K562 (cell line): ENCODE results near the gene ACBD4. TPM values are rescaled to one million over a fixed set of nuclear protein-coding genes. Genes with fewer than 3 reads are reported as not detected.
A peak's percentile ranks its signal among the peaks of the same experiment; 100 is the strongest.

Experiments
- E2F5 ChIP-seq: sonication (generic); formaldehyde crosslinking; IDR thresholded peaks from 2 replicates; pipeline ENCODE4 v1.8.0; 2022; ENCODE audit warnings: mild to moderate bottlenecking, missing genetic modification reagents
- FOXA3 ChIP-seq, 2 experiments: fragments of 450-650 bp in 1 of 2; sonication (generic) in 1 of 2; formaldehyde crosslinking; IDR thresholded peaks in 1 of 2; conservative IDR thresholded peaks in 1 of 2; 2 replicates each; pipeline versions ENCODE4 v1.4.0 to v1.8.0; 2020 to 2022; ENCODE audit warnings: mild to moderate bottlenecking in 2 of 2, missing genetic modification reagents in 1 of 2
- GABPB1 ChIP-seq: sonication (generic); formaldehyde crosslinking; IDR thresholded peaks from 2 replicates; pipeline ENCODE4 v1.8.0; 2022; ENCODE audit warnings: mild to moderate bottlenecking, missing genetic modification reagents
- PHF20 ChIP-seq: fragments of 450-650 bp; IDR thresholded peaks from 2 replicates; pipeline ENCODE4 v1.6.1; 2018; ENCODE audit not compliant: partially characterized antibody
- RBBP5 ChIP-seq: fragments of 200-600 bp; sonication (generic); IDR thresholded peaks from 2 replicates; pipeline ENCODE4 v1.6.1; 2012; ENCODE audit warnings: borderline replicate concordance, mild to moderate bottlenecking, low read length, control low read depth, inconsistent platforms; ENCODE audit not compliant: insufficient read depth, poor library complexity, severe bottlenecking
- RBM17 ChIP-seq: fragments of 200-400 bp; formaldehyde crosslinking; IDR thresholded peaks from 2 replicates; pipeline ENCODE4 v1.6.1; 2017; ENCODE audit warnings: low read depth, mild to moderate bottlenecking, low read length, borderline replicate concordance
- STAT5B ChIP-seq: fragments of 250-450 bp; sonication (Bioruptor Pico); IDR thresholded peaks from 2 replicates; pipeline ENCODE4 v1.8.0; 2021; ENCODE audit warnings: mild to moderate bottlenecking, inconsistent platforms
- TFE3 ChIP-seq: fragments of 450-650 bp; formaldehyde crosslinking; IDR thresholded peaks from 2 replicates; pipeline ENCODE4 v1.4.0; 2020; ENCODE audit warnings: mild to moderate bottlenecking, mixed read lengths
- ZNF184 ChIP-seq: sonication (generic); formaldehyde crosslinking; IDR thresholded peaks from 2 replicates; pipeline ENCODE4 v1.5.0; 2020; ENCODE audit warnings: missing genetic modification reagents
- ZNF695 ChIP-seq: fragments of 450-650 bp; formaldehyde crosslinking; IDR thresholded peaks from 2 replicates; pipeline ENCODE4 v1.4.0; 2020; ENCODE audit warnings: mild to moderate bottlenecking, moderate library complexity
- polyA plus RNA-seq, 8 experiments: library from polyadenylated mRNA; depleted of rRNA in 4 of 8; stranded (reverse) in 5 of 8; unstranded in 3 of 8; fragments of >200 nt; fragmentation: Nextera tagmentation in 2 of 8; fragmentation: Illumina TruSeq in 1 of 8; extraction: Ambion mirVana in 2 of 8; extraction: Trizol in 1 of 8; gene quantifications; 2 replicates each; pipeline versions ENCODE4 v1.2.1 to v1.2.3, GENCODE V29; 2011 to 2014; ENCODE audit warnings: inconsistent platforms in 1 of 8, missing spikeins in 1 of 8
- total RNA-seq, 7 experiments: library from RNA; depleted of rRNA in 6 of 7; stranded (reverse); fragments of >200 nt in 6 of 7; fragmentation: Illumina TruSeq in 2 of 7; extraction: Trizol in 2 of 7; gene quantifications; 2 replicates each; pipeline versions ENCODE4 v1.2.1 to v1.2.3, GENCODE V29; 2011 to 2021; ENCODE audit warnings: low replicate concordance in 1 of 7
- TF ChIP-seq, protein P1 (sequence below), 2 experiments: IDR thresholded peaks; 2 replicates each; pipeline ENCODE4 v1.6.1; 2011; ENCODE audit warnings: borderline replicate concordance in 1 of 2, control low read depth in 1 of 2, low read depth in 1 of 2, low read length in 1 of 2, mild to moderate bottlenecking in 1 of 2, mixed read lengths in 1 of 2, moderate library complexity in 1 of 2; ENCODE audit not compliant: insufficient read depth in 1 of 2, insufficient read length in 1 of 2, poor library complexity in 1 of 2, severe bottlenecking in 1 of 2; ENCODE audit errors: extremely low read depth in 1 of 2
- TF ChIP-seq, protein P2 (sequence below): fragments of 250-450 bp; sonication (Bioruptor Pico); IDR thresholded peaks from 2 replicates; pipeline ENCODE4 v1.8.0; 2022; ENCODE audit warnings: inconsistent platforms, mild to moderate bottlenecking, moderate library complexity, borderline replicate concordance
- TF ChIP-seq, protein P3 (sequence below): sonication (generic); formaldehyde crosslinking; IDR thresholded peaks from 2 replicates; pipeline ENCODE4 v1.5.0; 2020; ENCODE audit warnings: missing genetic modification reagents
- TF ChIP-seq, protein P4 (sequence below): fragments of 250-450 bp; sonication (Bioruptor Pico); IDR thresholded peaks from 2 replicates; pipeline ENCODE4 v1.8.0; 2022; ENCODE audit warnings: moderate library complexity, mild to moderate bottlenecking, inconsistent platforms
- TF ChIP-seq, protein P5 (sequence below): sonication (generic); formaldehyde crosslinking; IDR thresholded peaks from 2 replicates; pipeline ENCODE4 v1.8.0; 2023; ENCODE audit warnings: mild to moderate bottlenecking, missing genetic modification reagents

The ACBD4 gene
- total and polyA plus RNA-seq, 9 of the 15 experiments (the other 6 are each of a cell fraction or from before 2014, with no cell fraction given): 0.14 to 6.9 (median 4.6) TPM

- peak; percentile 60 for TF ChIP-seq GABPB1
- no peak for TF ChIP-seq RBM17
- TF ChIP-seq, protein P1, sequence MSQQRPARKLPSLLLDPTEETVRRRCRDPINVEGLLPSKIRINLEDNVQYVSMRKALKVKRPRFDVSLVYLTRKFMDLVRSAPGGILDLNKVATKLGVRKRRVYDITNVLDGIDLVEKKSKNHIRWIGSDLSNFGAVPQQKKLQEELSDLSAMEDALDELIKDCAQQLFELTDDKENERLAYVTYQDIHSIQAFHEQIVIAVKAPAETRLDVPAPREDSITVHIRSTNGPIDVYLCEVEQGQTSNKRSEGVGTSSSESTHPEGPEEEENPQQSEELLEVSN (IDR thresholded peaks at IDR 0.05; ENCODE audit: borderline replicate concordance in 1 of 2, extremely low read depth in 1 of 2, insufficient read depth in 1 of 2, insufficient read length in 1 of 2, low read depth in 1 of 2, low read length in 1 of 2, poor library complexity in 1 of 2, severe bottlenecking in 1 of 2): peak in 1 of 2 experiments; percentile 24
- TF ChIP-seq, protein P2, sequence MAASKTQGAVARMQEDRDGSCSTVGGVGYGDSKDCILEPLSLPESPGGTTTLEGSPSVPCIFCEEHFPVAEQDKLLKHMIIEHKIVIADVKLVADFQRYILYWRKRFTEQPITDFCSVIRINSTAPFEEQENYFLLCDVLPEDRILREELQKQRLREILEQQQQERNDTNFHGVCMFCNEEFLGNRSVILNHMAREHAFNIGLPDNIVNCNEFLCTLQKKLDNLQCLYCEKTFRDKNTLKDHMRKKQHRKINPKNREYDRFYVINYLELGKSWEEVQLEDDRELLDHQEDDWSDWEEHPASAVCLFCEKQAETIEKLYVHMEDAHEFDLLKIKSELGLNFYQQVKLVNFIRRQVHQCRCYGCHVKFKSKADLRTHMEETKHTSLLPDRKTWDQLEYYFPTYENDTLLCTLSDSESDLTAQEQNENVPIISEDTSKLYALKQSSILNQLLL (CRISPR knock-in tag): no peak
- TF ChIP-seq, protein P3, sequence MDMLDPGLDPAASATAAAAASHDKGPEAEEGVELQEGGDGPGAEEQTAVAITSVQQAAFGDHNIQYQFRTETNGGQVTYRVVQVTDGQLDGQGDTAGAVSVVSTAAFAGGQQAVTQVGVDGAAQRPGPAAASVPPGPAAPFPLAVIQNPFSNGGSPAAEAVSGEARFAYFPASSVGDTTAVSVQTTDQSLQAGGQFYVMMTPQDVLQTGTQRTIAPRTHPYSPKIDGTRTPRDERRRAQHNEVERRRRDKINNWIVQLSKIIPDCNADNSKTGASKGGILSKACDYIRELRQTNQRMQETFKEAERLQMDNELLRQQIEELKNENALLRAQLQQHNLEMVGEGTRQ: peak; percentile 32; the same call in 1 of the 2 replicates
- TF ChIP-seq E2F5 (CRISPR knock-in tag): no peak
- no peak for TF ChIP-seq STAT5B (CRISPR knock-in tag)
- TF ChIP-seq PHF20: peak; percentile 53
- no peak for TF ChIP-seq ZNF695 (CRISPR knock-in tag)
- TF ChIP-seq, protein P4, sequence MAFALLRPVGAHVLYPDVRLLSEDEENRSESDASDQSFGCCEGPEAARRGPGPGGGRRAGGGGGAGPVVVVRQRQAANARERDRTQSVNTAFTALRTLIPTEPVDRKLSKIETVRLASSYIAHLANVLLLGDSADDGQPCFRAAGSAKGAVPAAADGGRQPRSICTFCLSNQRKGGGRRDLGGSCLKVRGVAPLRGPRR (CRISPR knock-in tag): no peak
- peak; percentile 69 for TF ChIP-seq RBBP5
- no peak for TF ChIP-seq ZNF184 (CRISPR knock-in tag)
- no peak for TF ChIP-seq TFE3
- TF ChIP-seq, protein P5, sequence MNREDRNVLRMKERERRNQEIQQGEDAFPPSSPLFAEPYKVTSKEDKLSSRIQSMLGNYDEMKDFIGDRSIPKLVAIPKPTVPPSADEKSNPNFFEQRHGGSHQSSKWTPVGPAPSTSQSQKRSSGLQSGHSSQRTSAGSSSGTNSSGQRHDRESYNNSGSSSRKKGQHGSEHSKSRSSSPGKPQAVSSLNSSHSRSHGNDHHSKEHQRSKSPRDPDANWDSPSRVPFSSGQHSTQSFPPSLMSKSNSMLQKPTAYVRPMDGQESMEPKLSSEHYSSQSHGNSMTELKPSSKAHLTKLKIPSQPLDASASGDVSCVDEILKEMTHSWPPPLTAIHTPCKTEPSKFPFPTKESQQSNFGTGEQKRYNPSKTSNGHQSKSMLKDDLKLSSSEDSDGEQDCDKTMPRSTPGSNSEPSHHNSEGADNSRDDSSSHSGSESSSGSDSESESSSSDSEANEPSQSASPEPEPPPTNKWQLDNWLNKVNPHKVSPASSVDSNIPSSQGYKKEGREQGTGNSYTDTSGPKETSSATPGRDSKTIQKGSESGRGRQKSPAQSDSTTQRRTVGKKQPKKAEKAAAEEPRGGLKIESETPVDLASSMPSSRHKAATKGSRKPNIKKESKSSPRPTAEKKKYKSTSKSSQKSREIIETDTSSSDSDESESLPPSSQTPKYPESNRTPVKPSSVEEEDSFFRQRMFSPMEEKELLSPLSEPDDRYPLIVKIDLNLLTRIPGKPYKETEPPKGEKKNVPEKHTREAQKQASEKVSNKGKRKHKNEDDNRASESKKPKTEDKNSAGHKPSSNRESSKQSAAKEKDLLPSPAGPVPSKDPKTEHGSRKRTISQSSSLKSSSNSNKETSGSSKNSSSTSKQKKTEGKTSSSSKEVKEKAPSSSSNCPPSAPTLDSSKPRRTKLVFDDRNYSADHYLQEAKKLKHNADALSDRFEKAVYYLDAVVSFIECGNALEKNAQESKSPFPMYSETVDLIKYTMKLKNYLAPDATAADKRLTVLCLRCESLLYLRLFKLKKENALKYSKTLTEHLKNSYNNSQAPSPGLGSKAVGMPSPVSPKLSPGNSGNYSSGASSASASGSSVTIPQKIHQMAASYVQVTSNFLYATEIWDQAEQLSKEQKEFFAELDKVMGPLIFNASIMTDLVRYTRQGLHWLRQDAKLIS (CRISPR knock-in tag): peak; percentile 96
- TF ChIP-seq FOXA3 (CRISPR knock-in tag; conservative IDR thresholded peaks at IDR 0.05 in 1 of 2, IDR thresholded peaks at IDR 0.05 in 1 of 2): peak in 1 of 2 experiments; percentile 84; a peak in 2 of 4 replicates
Measured at GRCh38 chr17:45161288-45162024, 26.0 kb downstream of the ACBD4 start, which contains the start of gene HEXIM2 (continued).
